AG04450 (cell line): Measurements from ENCODE around the gene MRPS17. TPM values are rescaled to one million over a fixed set of nuclear protein-coding genes. Genes with fewer than 3 reads are reported as not detected.

Source experiments
- CTCF ChIA-PET: fragments of 300-600, 350-600 bp; formaldehyde crosslinking; extraction: SDS; loops from one replicate; lab custom pipeline; 2022; ENCODE audit warnings: antibody characterized with exemption, inconsistent platforms; lab: Charles Lee
- POLR2A ChIA-PET: fragments of 350-600 bp; formaldehyde crosslinking; extraction: SDS; loops from one replicate; lab custom pipeline; 2021; ENCODE audit warnings: antibody characterized with exemption, inconsistent platforms; lab: Yijun Ruan, JAX
- DNase-seq: peaks from one replicate; pipeline ENCODE4 v3.0.0-alpha.2; 2011; ENCODE audit warnings: low read depth, low spot score
- H3K27ac ChIP-seq: one replicate; pipeline ENCODE4 v1.5.1; 2012; ENCODE audit warnings: low read depth, low read length, control low read depth
- H3K27me3 ChIP-seq: one replicate; pipeline ENCODE4 v1.6.0; 2012; ENCODE audit warnings: low read length; ENCODE audit not compliant: control insufficient read depth, insufficient read depth
- H3K4me3 ChIP-seq: 2 replicates; pipeline ENCODE4 v1.5.1; 2011; ENCODE audit warnings: mild to moderate bottlenecking, low read depth, low read length, control low read depth
- H3K9me3 ChIP-seq: 2 replicates; pipeline ENCODE4 v1.5.1; 2012; ENCODE audit warnings: low read length; ENCODE audit not compliant: control insufficient read depth, insufficient read depth
- CTCF ChIP-seq: IDR thresholded peaks from 2 replicates; pipeline ENCODE4 v1.5.1; 2011; ENCODE audit warnings: low read depth, low read length, control low read depth, inconsistent platforms
- polyA plus RNA-seq: library from polyadenylated mRNA; depleted of rRNA; stranded (reverse); fragments of >200 nt; gene quantifications from 2 replicates; pipeline ENCODE4 v1.2.3, GENCODE V29; 2011; rRNA removed

MRPS17 gene
- polyA plus RNA-seq, 1 experiment, result 14.9 TPM

GRCh38 chr7:56003749-56004148 lies 52.1 kb downstream of the MRPS17 start:
- DNase-seq, result no peak
- ChIA-PET CTCF (interaction anchor here (0.6 to 8.0 kb wide), 9 partner anchors 13 to 363 kb away, joined by 3 to 112 read pairs (median 5); partner anchors contain the start of genes CCT6A, CHCHD2 and PSPH), POLR2A (no interaction called here)
- H3K4me3 ChIP-seq, result no peak overlapping the region
- no peaks in the 10 kb centered on the region for H3K27me3 ChIP-seq
- TF ChIP-seq CTCF, result no peak
- no peak overlapping the region for H3K27ac ChIP-seq
- no peaks in the 10 kb centered on the region for H3K9me3 ChIP-seq

Other genes starting within 250 kb of the MRPS17 start
- not detected in 2 replicates for gene SEPTIN14, start 89.1 kb upstream of the MRPS17 start, polyA plus RNA-seq
- gene ZNF713, start 64.4 kb upstream of the MRPS17 start, polyA plus RNA-seq, result 2.7 and 3.1 TPM in 2 replicates
- 61.9 and 90.6 TPM in 2 replicates for gene NIPSNAP2, start 12.7 kb downstream of the MRPS17 start, polyA plus RNA-seq
- gene PSPH, start 99.6 kb downstream of the MRPS17 start, polyA plus RNA-seq, result 66.0 and 66.4 TPM in 2 replicates
- 214 and 302 TPM in 2 replicates for gene CCT6A, start 99.9 kb downstream of the MRPS17 start, polyA plus RNA-seq
- gene SUMF2, start 112.4 kb downstream of the MRPS17 start, polyA plus RNA-seq, result 95.4 and 102 TPM in 2 replicates
- gene PHKG1, start 141.1 kb downstream of the MRPS17 start, polyA plus RNA-seq, result 0.20 and 0.26 TPM in 2 replicates
- 310 and 349 TPM in 2 replicates for gene CHCHD2, start 154.6 kb downstream of the MRPS17 start, polyA plus RNA-seq
- not detected in 2 replicates for gene NUPR2, start 164.5 kb downstream of the MRPS17 start, polyA plus RNA-seq